Stimulated activated naive CD8-positive, alpha-beta T cell treated with anti-CD3 and anti-CD28 coated beads, Interleukin-15, Interleukin-2, amounts not matched to agents 100 U/mL and 50 U/mL, for 24 hours (primary cell): Measurements from ENCODE around the gene DUOXA2.
"Not testable (repeated sequence)": the region's sequence is repeated elsewhere in the genome, so short reads cannot be mapped to it uniquely, and the experiment has no call there.

Experiments
- ATAC-seq: fragments of 150-1000 bp; cut with Tn5 transposase; one replicate; pipeline ENCODE4 v1.10.0; 2021
- DNase-seq: peaks from one replicate; pipeline ENCODE4 v3.0.0; 2021

The DUOXA2 gene

GRCh38 chr15:45095661-45096060 is 18.5 kb upstream of the DUOXA2 start:
- ATAC-seq (no peak), DNase-seq (no peak)

DNA sequence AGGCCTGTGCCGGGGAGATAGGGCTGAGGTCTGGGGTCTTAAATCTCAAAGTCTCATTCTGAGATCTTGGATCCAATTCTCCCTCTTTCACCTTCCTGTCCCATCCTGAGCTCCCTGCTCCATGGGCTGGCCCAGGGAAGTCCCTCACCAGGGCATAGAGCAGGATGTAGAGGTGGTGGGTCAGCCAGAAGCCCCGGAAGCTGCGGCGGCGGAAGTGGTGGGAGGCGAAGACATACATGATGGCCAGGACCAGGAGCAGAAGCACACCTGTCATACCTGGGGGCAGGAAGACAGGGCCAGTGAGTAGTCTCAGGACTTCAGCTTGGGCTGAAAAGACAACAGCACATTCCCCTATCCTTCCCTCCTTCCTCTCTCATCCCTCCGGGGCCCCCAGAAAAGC is 16.7 kb upstream of the DUOXA2 start:
- ATAC-seq (no peak), DNase-seq (no peak)

GRCh38 chr15:45099549-45100165 is 14.5 kb upstream of the DUOXA2 start:
- DNase-seq: no peak
- ATAC-seq: no peak

GRCh38 chr15:45100884-45101625 is 13.1 kb upstream of the DUOXA2 start:
- DNase-seq (no peak), ATAC-seq (no peak)

DNA sequence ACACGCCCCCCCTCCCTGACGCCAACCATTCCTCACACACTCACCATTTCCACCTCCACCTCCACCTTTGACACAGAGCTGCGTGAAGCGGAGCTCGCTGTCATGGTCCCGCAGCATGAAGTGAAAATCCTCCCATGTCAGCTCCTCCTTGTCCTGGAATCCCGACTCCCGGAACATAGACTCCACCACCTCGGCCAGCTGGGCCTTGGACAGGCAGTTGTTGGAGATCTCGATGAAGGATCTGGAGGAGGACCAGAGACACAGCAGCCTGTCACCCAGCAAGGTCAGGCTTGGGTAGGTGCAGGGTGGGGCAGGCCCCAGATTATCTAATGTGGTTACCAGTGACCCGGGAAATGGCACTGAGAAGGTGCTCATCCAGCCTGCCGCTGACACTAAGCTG is 12.4 kb upstream of the DUOXA2 start:
- ATAC-seq (no peak), DNase-seq (no peak)

GRCh38 chr15:45102226-45102625 is 11.9 kb upstream of the DUOXA2 start:
- no peak for ATAC-seq
- DNase-seq: no peak

DNA sequence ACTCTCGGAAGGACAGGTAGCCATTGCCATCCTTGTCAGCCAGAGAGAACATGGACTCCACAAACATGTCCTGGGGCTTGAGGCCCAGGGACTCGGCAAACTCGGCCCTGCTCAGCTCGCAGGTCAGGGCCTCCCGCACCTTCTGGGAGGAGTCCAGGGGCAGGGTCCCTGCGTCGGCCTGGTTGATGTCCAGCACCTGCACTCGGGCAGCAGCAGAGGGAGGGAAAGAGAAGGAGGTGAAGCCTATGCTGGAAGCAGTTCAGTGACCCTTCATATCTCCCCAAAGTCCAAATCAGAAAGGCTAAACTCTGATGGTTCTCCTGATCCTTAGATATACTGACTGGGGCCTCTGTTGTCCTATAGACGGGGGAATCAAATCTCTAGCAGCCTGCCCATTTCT is 10.0 kb upstream of the DUOXA2 start:
- DNase-seq, ATAC-seq: not testable (repeated sequence)

GRCh38 chr15:45105586-45105985 is 8.5 kb upstream of the DUOXA2 start:
- ATAC-seq (no peak), DNase-seq (no peak)

- DNase-seq: no peak
- ATAC-seq: no peak
These were observed 7.9 kb upstream of the DUOXA2 start for GRCh38 chr15:45106002-45106790.

- ATAC-seq (no peak), DNase-seq (no peak)
These were observed 6.0 kb upstream of the DUOXA2 start for GRCh38 chr15:45107941-45108630.

DNA sequence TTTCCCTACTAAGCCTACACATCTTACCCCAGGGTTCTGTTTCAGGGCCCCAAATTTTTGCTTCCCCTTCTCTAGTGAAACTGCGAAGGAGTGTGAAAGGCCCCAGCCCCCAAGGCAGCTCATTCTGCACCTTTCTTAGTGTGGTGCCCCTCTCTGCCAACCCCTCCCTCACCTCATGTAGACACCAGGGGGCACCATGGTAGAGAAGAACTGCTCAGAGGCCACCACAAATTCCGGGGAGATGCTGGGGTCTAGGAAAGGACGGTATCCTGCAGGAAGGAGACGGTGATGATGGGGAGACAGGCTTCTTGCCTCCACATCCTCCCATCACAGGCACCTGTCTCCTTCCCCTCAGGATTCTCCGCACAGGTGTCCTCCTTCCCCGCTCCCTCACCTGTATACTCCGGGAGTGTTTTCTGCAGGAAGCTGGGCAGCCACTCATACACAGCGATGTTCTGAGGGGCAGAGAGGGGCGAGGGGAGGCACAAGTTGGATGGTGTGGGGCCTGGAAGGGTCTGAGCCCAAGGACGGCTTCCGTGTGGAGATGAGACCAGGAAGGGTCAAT is 3.8 kb upstream of the DUOXA2 start:
- ATAC-seq (no peak), DNase-seq (no peak)

DNA sequence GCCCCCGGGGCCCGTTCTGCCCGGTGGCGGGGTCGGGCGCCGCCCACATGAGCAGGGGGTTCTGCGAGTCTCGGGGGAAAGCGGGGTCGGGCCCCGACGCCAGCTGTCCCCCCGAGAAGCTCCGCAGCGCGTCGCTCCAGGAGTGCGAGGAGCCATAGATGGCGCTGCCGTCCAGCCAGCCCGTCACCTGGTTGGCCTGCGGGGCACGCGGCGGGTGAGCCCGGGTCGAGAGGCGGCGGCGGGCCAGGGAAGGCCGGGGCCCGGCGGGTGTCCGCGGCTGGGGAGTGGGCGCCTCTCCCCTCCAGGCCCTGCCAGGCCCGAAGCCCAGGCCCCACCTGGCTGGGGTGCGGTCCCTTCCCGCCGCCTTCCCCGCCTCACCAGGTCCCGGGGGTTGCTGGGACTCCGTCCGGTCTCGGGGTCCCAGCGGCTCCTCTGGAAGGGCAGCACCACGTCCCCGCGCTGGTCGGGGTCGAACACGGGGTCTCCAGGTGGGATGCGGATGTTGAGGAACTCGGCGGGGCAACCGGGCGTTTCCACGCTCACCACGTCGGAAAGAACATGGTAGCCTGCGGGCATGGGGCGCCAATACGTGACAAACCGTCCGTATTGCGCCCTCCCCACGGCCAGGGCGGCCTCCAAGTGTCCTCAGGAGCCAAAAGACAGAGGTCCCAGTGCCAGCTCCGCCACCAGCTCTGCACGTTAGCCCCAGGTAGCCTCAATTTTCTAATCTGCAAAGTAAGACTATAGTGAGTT is 2.6 kb upstream of the DUOXA2 start:
- ATAC-seq: no peak
- no peak for DNase-seq

DNA sequence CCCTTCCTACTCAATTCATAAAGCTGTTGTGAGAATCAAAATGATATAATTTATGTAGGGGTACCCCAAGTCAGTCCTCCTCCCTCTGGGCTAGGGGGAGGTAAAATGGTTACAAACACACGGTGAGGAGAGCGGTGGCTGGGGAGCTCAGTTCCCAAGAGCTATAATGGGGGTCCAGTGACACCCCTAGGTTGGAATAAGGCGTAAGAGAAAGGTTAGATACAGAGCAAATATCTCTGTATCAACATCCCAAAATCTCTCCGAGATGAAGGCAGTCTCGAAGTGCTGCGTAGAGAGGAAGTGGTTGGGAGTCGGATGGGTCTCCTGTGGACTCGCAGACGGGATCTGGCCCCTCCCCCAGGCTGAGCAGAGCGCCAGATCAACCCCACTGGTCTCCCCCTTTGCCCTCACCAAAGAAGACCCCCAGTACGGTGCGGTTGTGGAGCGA is 2.0 kb upstream of the DUOXA2 start:
- DNase-seq: no peak
- ATAC-seq: no peak

DNA sequence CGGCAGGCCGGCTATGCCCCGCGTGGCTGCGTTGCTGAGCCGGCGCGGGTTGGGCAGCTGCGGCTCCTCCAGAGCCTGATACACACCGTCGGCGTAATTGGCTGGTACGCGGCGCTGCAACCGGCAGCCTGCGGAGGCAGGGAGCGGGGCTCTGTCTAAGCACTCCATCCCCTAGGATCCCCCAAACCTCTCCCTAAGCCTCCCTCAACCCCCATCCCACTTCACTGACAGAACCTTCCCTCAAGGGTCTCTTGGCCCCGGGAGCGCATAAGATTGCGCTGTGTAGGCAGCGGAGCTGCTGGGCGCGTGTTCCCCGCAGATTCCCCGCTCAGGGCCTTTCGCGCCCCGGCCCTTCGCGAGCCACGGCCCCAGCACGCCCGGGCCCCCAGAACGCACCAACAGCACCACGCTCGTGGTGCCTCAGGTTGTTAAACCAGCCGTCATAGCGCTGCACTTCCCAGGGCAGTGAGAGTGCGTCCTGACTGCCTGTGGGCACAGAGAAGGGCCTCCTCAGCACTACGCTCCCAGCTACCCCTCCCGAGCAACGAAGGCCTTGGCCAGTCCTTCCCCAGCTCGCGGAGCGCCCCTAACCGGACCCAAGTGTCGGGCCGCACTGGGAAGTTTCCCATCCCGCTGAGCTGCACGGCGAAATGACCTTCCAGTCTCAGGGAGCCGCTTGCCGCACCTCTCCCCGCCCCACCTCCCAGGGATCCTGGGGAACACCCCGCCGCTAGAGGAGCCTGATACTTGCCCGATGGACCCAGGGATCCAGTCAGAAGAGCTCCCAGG is 1.3 kb upstream of the DUOXA2 start:
- DNase-seq (no peak), ATAC-seq (no peak)

DNA sequence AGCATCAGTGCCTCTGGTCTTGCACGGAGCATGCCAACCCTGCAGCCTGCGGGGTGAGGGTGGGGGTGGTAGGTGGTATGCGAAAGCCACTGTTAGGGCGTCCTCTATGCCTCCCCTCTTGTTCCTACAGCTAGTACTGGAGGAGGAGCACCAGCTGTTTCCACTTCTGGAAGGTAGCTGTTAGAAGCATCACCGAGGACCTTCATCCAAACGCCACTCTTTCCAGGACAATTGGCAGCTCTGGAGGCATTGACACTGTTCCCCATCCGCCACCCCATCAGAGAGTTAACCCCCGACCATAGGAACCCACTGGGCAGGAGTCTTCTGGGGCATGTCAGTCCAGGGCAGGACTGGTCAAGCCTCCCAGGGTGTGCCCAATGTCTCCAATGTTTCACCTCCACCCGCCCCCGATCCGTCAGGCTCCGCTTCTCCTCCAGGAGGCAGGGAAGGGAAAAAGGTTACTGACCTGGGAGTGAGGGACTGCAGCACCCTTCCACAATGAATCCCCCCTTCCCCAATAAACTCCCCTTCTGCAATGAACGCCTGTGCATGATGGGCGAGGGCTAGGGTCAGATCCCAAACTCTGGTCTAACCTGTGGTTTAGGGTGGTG is 641 bp upstream of the DUOXA2 start:
- ATAC-seq: no peak
- no peak for DNase-seq

GRCh38 chr15:45114751-45115085 is 592 bp downstream of the DUOXA2 start:
- DNase-seq: no peak
- ATAC-seq: no peak

GRCh38 chr15:45115312-45115820 is 1.2 kb downstream of the DUOXA2 start:
- no peak for ATAC-seq

DNA sequence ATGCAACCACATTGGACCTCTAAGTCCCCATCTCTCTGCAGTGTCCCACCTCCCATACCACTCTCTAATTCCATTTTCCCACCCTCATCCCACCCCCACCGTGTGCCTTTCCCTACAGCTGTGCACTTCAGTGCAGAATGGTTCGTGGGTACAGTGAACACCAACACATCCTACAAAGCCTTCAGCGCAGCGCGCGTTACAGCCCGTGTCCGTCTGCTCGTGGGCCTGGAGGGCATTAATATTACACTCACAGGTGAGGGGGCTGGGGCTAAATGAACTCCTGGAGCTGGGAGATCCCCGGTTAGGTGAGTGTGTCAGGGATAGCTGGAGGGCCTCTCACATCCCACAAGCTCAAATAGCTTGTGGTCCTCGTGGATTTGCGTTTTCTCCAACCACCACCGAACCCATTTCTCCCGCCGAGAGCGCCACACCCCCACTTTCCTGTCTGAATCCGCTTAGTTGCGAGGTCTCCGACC is 1.9 kb downstream of the DUOXA2 start:
- ATAC-seq: no peak
- no peak for DNase-seq

More at GRCh38 chr15:45115312-45115820, 1.2 kb downstream of the DUOXA2 start:
- DNase-seq: no peak

DNA sequence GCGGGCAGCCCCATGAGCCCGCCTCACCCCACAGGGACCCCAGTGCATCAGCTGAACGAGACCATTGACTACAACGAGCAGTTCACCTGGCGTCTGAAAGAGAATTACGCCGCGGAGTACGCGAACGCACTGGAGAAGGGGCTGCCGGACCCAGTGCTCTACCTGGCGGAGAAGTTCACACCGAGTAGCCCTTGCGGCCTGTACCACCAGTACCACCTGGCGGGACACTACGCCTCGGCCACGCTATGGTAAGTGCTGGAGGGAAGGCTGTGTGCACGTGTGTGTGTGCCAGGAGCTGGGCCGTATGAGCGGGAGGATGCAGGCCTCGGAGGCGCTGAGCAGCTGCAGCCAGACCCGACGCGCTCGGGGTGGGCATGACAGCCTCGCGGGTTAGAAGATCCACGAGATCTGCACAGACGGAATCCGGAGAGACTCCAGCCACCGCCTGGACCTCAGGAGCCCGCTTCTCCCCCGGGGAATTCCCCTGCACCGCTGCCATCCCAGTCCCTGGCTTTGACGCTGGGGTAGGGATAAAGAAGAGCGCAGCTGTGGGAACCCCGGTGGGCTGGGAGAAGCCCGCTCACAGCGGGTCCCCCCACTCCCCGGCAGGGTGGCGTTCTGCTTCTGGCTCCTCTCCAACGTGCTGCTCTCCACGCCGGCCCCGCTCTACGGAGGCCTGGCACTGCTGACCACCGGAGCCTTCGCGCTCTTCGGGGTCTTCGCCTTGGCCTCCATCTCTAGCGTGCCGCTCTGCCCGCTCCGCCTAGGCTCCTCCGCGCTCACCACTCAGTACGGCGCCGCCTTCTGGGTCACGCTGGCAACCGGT is 2.6 kb downstream of the DUOXA2 start:
- ATAC-seq (no peak), DNase-seq (no peak)
